Measurements from ENCODE around the gene KPTN.

The KPTN gene

DNA sequence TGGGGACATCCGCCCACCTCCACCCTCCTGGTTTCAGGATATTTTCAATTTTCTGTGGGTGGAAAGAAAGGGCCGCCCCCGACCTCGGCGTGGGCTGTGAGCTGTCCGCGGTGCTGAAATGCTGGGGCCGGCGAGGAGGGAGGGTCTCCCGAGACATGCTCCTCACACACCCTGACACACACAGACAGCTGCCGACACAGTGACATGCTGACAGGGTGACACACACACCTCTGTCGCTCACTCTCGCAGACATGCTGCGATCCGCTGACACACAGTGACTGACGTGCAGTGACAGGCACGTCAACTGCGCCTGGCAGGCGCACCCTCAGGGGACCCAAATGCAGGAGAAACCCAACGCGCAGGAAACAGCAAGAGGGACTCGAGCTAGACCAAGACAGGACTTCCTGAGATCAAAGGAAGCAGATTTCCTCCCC, 39.6 kb downstream of the KPTN start:
- no peak overlapping the region for H3K4me3 ChIP-seq
- DNase-seq: no peak
- no peak overlapping the region for H3K27ac ChIP-seq
- no peaks in the 10 kb centered on the region for H3K36me3 ChIP-seq
- H3K4me1 ChIP-seq: peaks cover 0 to 19% (median 14%) of the 10 kb centered on the region in 4 donors
- H3K9me3 ChIP-seq: peaks cover 0 to 4% (median 0%) of the 10 kb centered on the region in 3 donors
- peaks cover 7 to 85% of the 10 kb centered on the region in 2 donors for H3K27me3 ChIP-seq
- TF ChIP-seq, protein P1, sequence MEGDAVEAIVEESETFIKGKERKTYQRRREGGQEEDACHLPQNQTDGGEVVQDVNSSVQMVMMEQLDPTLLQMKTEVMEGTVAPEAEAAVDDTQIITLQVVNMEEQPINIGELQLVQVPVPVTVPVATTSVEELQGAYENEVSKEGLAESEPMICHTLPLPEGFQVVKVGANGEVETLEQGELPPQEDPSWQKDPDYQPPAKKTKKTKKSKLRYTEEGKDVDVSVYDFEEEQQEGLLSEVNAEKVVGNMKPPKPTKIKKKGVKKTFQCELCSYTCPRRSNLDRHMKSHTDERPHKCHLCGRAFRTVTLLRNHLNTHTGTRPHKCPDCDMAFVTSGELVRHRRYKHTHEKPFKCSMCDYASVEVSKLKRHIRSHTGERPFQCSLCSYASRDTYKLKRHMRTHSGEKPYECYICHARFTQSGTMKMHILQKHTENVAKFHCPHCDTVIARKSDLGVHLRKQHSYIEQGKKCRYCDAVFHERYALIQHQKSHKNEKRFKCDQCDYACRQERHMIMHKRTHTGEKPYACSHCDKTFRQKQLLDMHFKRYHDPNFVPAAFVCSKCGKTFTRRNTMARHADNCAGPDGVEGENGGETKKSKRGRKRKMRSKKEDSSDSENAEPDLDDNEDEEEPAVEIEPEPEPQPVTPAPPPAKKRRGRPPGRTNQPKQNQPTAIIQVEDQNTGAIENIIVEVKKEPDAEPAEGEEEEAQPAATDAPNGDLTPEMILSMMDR (IDR thresholded peaks at IDR 0.05): no peak
- intact Hi-C loops (cut with DNase I; ENCODE audit: low total_unique reads): no loop called here

DNA sequence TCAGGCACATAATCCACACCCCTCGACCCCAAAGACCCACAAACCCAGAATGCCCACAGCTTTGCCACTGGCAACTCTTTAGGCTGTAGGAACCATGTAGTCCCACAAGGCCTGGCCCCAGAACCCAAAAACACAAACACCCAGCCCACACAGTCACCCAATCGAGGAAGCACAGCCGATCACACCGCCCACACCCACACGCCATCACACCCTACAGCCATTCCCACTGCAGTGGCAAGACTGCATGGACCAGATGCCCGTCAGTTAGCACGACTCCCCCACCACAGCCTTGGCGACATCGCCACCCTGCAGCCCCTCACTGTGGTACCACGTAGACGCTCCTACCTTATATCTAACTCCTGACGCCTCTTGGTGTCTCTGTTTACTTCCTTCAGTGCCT, 40.7 kb downstream of the KPTN start:
- no peak for DNase-seq
- peaks cover 0 to 4% (median 0%) of the 10 kb centered on the region in 3 donors for H3K9me3 ChIP-seq
- intact Hi-C loops (cut with DNase I; ENCODE audit: low total_unique reads): no loop called here
- H3K4me3 ChIP-seq: no peak overlapping the region
- no peaks in the 10 kb centered on the region for H3K36me3 ChIP-seq
- H3K27ac ChIP-seq: no peak overlapping the region
- H3K27me3 ChIP-seq: peaks cover 7 to 78% of the 10 kb centered on the region in 2 donors
- H3K4me1 ChIP-seq: peaks cover 0 to 19% (median 14%) of the 10 kb centered on the region in 4 donors
- TF ChIP-seq, protein P1 (IDR thresholded peaks at IDR 0.05): no peak

DNA sequence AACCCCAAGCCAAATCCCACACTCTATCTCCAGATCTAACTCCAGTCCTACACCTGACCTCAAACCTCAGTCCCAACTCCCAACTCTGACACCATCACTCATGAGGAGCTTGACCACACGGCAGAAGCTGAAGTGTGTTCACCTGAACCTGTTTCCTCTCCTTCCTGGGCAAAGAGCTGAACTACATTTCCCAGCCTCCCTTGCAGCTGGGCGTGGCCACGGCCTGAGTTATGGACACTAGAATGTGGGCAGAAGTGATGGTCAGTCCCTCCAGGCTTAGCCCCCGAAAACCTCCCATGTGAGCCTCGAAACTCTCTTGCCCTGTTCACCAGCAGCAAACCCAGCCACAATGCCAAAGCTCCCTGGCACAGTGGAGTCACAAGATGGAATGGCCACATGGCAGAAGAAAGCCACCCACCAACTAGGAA, 45.2 kb downstream of the KPTN start:
- H3K4me1 ChIP-seq: peaks cover 0 to 4% (median 0%) of the 10 kb centered on the region in 4 donors
- H3K27ac ChIP-seq: no peak overlapping the region
- H3K36me3 ChIP-seq: no peaks in the 10 kb centered on the region
- peaks cover 0 to 58% of the 10 kb centered on the region in 2 donors for H3K27me3 ChIP-seq
- intact Hi-C loops (cut with DNase I; ENCODE audit: low total_unique reads): loop anchor here (5.0 kb wide), 1 partner anchor 258 kb away; no protein-coding TSS in a partner anchor
- H3K4me3 ChIP-seq: no peak overlapping the region
- TF ChIP-seq, protein P1 (IDR thresholded peaks at IDR 0.05): no peak
- DNase-seq: no peak
- no peaks in the 10 kb centered on the region for H3K9me3 ChIP-seq

DNA sequence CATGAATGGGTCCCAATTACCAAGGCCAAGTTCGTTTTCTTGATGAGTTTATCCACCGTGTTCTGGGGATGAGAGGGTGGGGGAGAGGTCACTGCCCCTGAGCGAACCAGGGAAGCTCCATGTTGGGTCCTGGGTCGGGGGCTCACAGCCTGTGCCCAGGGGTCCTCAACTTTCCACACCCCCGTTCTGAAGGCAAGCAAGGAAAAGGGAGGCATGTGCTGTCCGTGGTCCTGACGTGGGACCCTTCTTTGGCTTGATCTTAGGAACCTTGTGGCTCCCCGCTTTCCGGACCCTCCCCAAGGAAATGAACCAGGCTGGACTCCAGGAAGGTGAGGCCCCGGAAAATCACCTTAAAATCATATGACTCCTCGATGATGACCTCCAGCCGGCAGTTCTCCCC, 46.5 kb downstream of the KPTN start:
- peaks cover 0 to 12% (median 0%) of the 10 kb centered on the region in 4 donors for H3K4me1 ChIP-seq
- H3K36me3 ChIP-seq: no peaks in the 10 kb centered on the region
- no peaks in the 10 kb centered on the region for H3K9me3 ChIP-seq
- DNase-seq: no peak
- intact Hi-C loops (cut with DNase I; ENCODE audit: low total_unique reads): loop anchor here (2.0 to 5.0 kb wide), 2 partner anchors 77 to 260 kb away; partner anchors contain the start of gene NAPA
- no peak overlapping the region for H3K4me3 ChIP-seq
- H3K27me3 ChIP-seq: peaks cover 0 to 49% of the 10 kb centered on the region in 2 donors
- TF ChIP-seq, protein P1 (IDR thresholded peaks at IDR 0.05): no peak
- no peak overlapping the region for H3K27ac ChIP-seq

DNA sequence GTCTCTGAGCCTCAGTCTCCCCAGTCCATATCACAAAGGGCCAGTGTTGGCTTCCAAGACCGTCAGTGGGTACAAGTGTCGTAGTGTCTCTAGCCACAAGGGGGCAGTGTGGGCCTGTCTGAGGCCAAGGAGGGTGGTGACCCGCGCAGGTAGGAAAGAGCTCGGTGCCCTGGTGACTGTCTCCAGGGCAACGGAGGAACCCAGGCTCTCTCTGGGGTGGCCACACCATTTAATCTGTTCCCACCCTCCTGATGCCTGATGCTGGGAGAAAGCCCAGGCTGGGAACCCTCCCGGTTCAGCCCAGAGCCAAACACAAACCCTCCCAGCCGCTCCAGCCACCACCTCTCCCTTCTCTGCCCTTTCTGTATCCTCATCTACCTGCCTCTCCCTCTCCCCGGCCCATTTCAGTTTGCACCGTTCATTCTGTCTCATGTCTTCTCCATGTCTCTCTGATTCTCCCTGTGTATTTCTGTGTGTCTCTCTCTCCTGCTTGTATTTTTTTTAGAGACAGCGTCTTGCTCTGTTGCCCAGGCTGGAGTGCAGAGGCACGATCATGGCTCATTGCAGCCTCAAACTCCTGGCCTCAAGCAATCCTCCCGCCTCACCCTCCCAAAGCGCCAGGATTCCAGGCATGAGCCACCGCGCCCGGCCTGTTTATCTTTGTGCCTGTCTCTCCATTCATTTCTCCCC, 47.2 kb downstream of the KPTN start:
- peaks cover 0 to 12% (median 0%) of the 10 kb centered on the region in 4 donors for H3K4me1 ChIP-seq
- H3K36me3 ChIP-seq: no peaks in the 10 kb centered on the region
- H3K27ac ChIP-seq: no peak overlapping the region
- H3K9me3 ChIP-seq: no peaks in the 10 kb centered on the region
- H3K27me3 ChIP-seq: peaks cover 0 to 49% of the 10 kb centered on the region in 2 donors
- intact Hi-C loops (cut with DNase I; ENCODE audit: low total_unique reads): loop anchor here (2.0 to 5.0 kb wide), 2 partner anchors 78 to 260 kb away; partner anchors contain the start of gene NAPA
- TF ChIP-seq, protein P1 (IDR thresholded peaks at IDR 0.05): peak; percentile 77 to 87
- no peak overlapping the region for H3K4me3 ChIP-seq
- DNase-seq: peak; percentile 63 to 78

All from tibial artery (tissue), 4 donors.